GM13976 (cell line): ENCODE results near the gene TSHZ2.

Experiments used
- DNase-seq: peaks from one replicate; pipeline ENCODE4 v3.0.0; 2012; ENCODE audit warnings: low spot score
- CTCF ChIP-seq: IDR thresholded peaks from 2 replicates; pipeline ENCODE4 v1.5.1; 2012; ENCODE audit warnings: borderline replicate concordance, mild to moderate bottlenecking; ENCODE audit not compliant: insufficient read depth; ENCODE audit errors: extremely low read depth, missing control alignments, control extremely low read depth
- in situ Hi-C: fragments of 300-500 bp; cut with MboI; formaldehyde crosslinking; loops from one replicate; pipeline ENCODE4 v1.12.0; 2022; ENCODE audit warnings: low sequenced_read_pairs, mixed read lengths, inconsistent platforms; ENCODE audit not compliant: unreplicated experiment

The TSHZ2 gene

DNA sequence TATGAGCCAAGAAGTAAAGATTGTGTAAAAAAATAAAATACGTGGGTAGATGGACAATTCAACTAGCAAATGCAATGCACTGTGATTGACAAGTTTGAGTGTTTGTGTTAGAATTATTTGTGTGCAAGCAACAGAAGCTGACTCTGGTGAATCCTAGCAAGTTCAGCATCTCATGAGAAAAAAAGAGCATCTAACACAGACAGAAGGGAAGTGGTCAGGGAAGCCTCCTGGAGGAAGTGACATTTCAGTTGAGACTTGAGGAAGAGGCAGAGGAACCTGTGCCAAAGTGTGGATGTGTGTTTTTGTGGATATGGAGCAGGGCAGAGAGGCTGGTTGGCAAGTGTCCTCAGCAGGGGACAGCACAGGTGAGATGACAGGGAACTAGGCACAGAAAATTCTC lies 372.7 kb downstream of the TSHZ2 start:
- in situ Hi-C loops = no loop called here
- DNase-seq = no peak
- TF ChIP-seq CTCF = no peak

- in situ Hi-C loops = no loop called here
- TF ChIP-seq CTCF = no peak
- no peak for DNase-seq
Measured at GRCh38 chr20:53345536-53346334, 373.6 kb downstream of the TSHZ2 start.

GRCh38 chr20:53346335-53346648 lies 374.1 kb downstream of the TSHZ2 start:
- in situ Hi-C loops = no loop called here
- DNase-seq = no peak
- no peak for TF ChIP-seq CTCF

DNA sequence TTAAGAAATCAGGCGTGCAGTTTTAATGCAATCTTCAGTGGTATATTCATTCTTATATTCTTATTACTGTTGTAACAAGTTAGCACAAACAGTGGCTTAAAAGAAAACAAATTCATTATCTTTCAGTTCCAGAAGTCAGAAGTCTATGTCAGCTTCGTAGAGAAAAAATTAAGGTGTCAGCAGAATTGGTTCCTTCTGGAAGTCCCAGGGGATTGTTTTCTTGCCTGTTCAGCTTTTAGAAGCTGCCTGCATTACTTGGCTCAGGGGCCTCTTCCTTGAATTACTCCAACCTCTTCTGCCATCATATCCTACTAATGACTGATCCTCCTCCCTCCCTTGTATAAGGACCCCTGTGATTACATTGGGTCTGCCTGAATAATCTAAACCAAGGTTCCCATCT lies 377.6 kb downstream of the TSHZ2 start:
- in situ Hi-C loops = no loop called here
- no peak for DNase-seq
- no peak for TF ChIP-seq CTCF

GRCh38 chr20:53352727-53353440 lies 380.7 kb downstream of the TSHZ2 start:
- DNase-seq = no peak
- no peak for TF ChIP-seq CTCF
- in situ Hi-C loops = no loop called here

DNA sequence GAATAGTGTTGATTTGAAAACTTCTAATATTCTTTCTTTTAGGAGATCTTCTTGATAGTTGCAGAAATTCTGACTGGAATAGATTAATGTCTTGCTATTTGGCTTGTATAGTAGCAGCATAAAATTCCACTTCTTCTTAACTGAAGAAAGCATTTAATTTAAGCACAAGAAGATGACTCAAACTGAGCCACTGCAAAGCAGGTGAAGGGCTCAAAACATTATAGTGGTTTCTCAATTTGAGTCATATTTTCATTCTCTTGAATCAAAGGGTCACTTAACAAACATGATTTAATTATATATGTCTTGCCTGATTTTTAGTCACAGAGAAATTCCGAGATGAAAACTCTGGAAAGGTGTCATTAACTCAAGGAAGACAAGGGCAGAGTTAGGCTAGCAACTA lies 382.2 kb downstream of the TSHZ2 start:
- in situ Hi-C loops = no loop called here
- no peak for TF ChIP-seq CTCF
- DNase-seq = no peak
